Muscle layer of colon (tissue), 2 donors: ENCODE data around the gene CCNG2.

Experiments used
- H3K27ac ChIP-seq: one replicate; pipeline ENCODE4 v1.7.0; 2013; ENCODE audit warnings: low read depth, mild to moderate bottlenecking, low read length, moderate library complexity
- H3K27me3 ChIP-seq, 2 donors: one replicate each; pipeline ENCODE4 v1.7.0; 2013; ENCODE audit warnings: low read length in 2 of 2, mild to moderate bottlenecking in 2 of 2; ENCODE audit not compliant: insufficient read depth in 2 of 2, control insufficient read depth in 1 of 2
- H3K36me3 ChIP-seq: one replicate; pipeline ENCODE4 v1.7.0; 2013; ENCODE audit warnings: mild to moderate bottlenecking, low read length; ENCODE audit not compliant: insufficient read depth
- H3K4me1 ChIP-seq: one replicate; pipeline ENCODE4 v1.7.0; 2013; ENCODE audit warnings: mild to moderate bottlenecking, low read length; ENCODE audit not compliant: insufficient read depth
- H3K4me3 ChIP-seq, 2 donors: one replicate each; pipeline ENCODE4 v1.7.0; 2013; ENCODE audit warnings: low read length in 2 of 2, low read depth in 1 of 2, mild to moderate bottlenecking in 1 of 2, moderate library complexity in 1 of 2
- H3K9ac ChIP-seq: one replicate; pipeline ENCODE4 v1.7.0; 2013; ENCODE audit warnings: low read length
- H3K9me3 ChIP-seq: one replicate; pipeline ENCODE4 v1.7.0; 2013; ENCODE audit warnings: mild to moderate bottlenecking, low read length
- donor health status: abdominal sarcoma.
- donor health status: Adenocarcinoma of cecum.

Gene CCNG2

GRCh38 chr4:77209936-77210335, 52.9 kb downstream of the CCNG2 start:
- Histone ChIP-seq H3K9me3 (no peaks in the 10 kb centered on the region), H3K36me3 (no peaks in the 10 kb centered on the region), H3K9ac (no peak overlapping the region), H3K27ac (no peak overlapping the region), H3K4me3 (no peak overlapping the region), H3K4me1 (no peaks in the 10 kb centered on the region), H3K27me3 (no peaks in the 10 kb centered on the region)

DNA sequence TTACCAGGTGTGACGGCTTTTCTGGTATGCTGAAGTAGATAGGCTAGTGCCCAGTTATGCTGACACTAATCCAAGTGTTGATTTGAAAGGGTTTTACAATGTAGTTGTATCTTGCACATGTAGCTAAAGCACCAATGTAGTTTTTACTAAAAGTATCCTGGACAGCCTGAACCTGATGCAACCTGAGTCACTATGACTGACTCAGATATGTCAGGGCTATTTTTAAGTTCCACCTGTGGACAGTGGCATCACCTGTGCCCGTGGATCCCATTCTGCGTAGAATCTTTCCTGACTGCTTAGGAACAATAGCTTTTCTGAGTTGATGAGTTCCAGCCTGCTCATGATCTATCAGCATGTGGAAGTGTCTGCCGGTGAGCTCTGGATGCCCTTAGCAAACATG, 58.1 kb downstream of the CCNG2 start:
- H3K36me3 ChIP-seq, result no peaks in the 10 kb centered on the region
- no peak overlapping the region for H3K9ac ChIP-seq
- H3K4me3 ChIP-seq, result no peak overlapping the region
- no peaks in the 10 kb centered on the region for H3K27me3 ChIP-seq
- no peaks in the 10 kb centered on the region for H3K4me1 ChIP-seq
- H3K27ac ChIP-seq, result no peak overlapping the region
- no peaks in the 10 kb centered on the region for H3K9me3 ChIP-seq

DNA sequence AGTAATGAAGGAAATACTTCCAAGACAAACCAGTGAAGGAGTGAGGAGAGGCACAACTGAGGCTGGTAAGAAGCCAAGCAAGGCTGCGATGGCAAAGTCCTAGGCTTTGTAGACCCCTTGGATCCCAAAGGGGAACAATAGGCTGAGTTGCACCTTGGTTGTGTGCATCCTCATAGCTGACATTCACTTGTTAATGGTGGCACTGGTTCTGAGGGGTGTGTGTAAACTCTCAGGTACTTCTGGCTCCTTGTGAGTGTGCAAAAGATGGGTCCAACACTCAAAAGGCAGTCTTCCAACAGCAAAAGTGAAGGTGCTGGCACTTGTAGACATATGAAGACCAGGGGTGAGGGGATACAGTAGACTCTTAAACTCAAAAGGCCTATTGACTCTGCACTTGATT, 60.5 kb downstream of the CCNG2 start:
- no peaks in the 10 kb centered on the region for H3K36me3 ChIP-seq
- H3K4me1 ChIP-seq, result no peaks in the 10 kb centered on the region
- no peak overlapping the region for H3K4me3 ChIP-seq

DNA sequence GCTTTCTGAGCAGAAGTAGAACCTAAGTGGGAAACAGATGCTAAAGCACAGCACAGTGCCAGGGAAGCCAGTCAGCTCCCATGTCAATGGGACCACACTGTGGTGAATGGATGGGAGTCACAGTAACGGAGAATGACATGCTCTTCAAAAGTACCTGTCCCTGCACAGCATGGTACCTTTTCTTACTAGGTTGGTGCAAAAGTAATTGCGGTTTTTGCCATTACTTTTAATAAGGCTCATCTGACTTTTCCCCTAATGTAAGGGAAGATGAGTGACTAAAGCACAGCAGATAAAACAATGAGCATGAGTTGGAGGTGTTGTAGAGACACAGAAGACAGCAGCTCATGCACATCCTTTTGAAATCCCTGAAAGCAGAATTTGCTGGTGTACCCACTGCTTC, 62.3 kb downstream of the CCNG2 start:
- H3K9me3 ChIP-seq, result no peaks in the 10 kb centered on the region
- no peaks in the 10 kb centered on the region for H3K27me3 ChIP-seq
- H3K9ac ChIP-seq, result no peak overlapping the region
- H3K27ac ChIP-seq, result no peak overlapping the region
- no peak overlapping the region for H3K4me3 ChIP-seq
- H3K4me1 ChIP-seq, result no peaks in the 10 kb centered on the region
- H3K36me3 ChIP-seq, result no peaks in the 10 kb centered on the region

More for the DNA sequence above, 60.5 kb downstream of the CCNG2 start:
- H3K27ac ChIP-seq, result no peak overlapping the region
- no peak overlapping the region for H3K9ac ChIP-seq
- H3K27me3 ChIP-seq, result no peaks in the 10 kb centered on the region
- no peaks in the 10 kb centered on the region for H3K9me3 ChIP-seq
